Pancreas (tissue), 10 donors: ENCODE measurements around the gene ZNF485. TPM values are rescaled to one million over a fixed set of nuclear protein-coding genes. Genes with fewer than 3 reads are reported as not detected.
"Not testable (repeated sequence)": the region's sequence is repeated elsewhere in the genome, so short reads cannot be mapped to it uniquely, and the experiment has no call there.

Experiments
- ATAC-seq, 4 donors: fragments of 200-7000 bp; cut with Tn5 transposase; one replicate each; pipeline versions ENCODE4 v1.8.0 to v1.9.1; 2020; ENCODE audit warnings: mild to moderate bottlenecking in 4 of 4, moderate library complexity in 4 of 4
- DNase-seq, 6 donors: peaks; one replicate each; pipeline ENCODE4 v3.0.0-alpha.2; 2020
- FAIRE-seq: peaks from 2 replicates; lab custom pipeline; 2012; peaks lifted over from hg19 to GRCh38; lab: Jason Lieb, UNC
- H3K27ac ChIP-seq, 4 donors: fragments of 200-600 bp; sonication (generic); 1 replicate in 3 of 4; 2 replicates in 1 of 4; pipeline versions ENCODE4 v1.5.0 to v1.8.0; 2020
- H3K27me3 ChIP-seq, 4 donors: fragments of 200-600 bp; one replicate each; pipeline ENCODE4 v1.8.0; 2021
- H3K36me3 ChIP-seq, 3 donors: fragments of 200-600 bp; sonication (generic) in 1 of 3; one replicate each; pipeline versions ENCODE4 v1.5.0 to v1.8.0; 2020 to 2021
- H3K4me1 ChIP-seq, 3 donors: fragments of 200-600 bp; one replicate each; pipeline ENCODE4 v1.8.0; 2021
- H3K4me3 ChIP-seq, 4 donors: fragments of 200-600 bp; sonication (generic) in 2 of 4; one replicate each; pipeline versions ENCODE4 v1.5.0 to v1.8.0; 2020 to 2021
- H3K9me3 ChIP-seq, 4 donors: fragments of 200-600 bp; one replicate each; pipeline ENCODE4 v1.8.0; 2021
- CTCF ChIP-seq, 4 donors: fragments of 200-600 bp; sonication (generic) in 3 of 4; IDR thresholded peaks; one replicate each; pipeline versions ENCODE4 v1.5.0 to v1.8.0; 2021; ENCODE audit warnings: antibody characterized with exemption in 4 of 4
- WGBS, 2 donors: extraction: QIAGEN DNeasy Blood & Tissue Kit; methylation state at CpG; one replicate each; pipeline ENCODE4 v1.1.7; 2013; 5-methylcytosine and 5-hydroxymethylcytosine counted together
- intact Hi-C, 3 donors: fragments of 100-400 bp; cut with DNase I; formaldehyde crosslinking; loops; one replicate each; pipeline versions ENCODE4 v1.11.1 to v1.14.2; 2022
- polyA plus RNA-seq, 2 donors: library from polyadenylated mRNA; stranded (reverse); fragments of 200-250 nt; gene quantifications; one replicate each; pipeline ENCODE4 v1.2.3, GENCODE V29; 2013
- total RNA-seq, 6 donors: library from RNA; stranded (reverse); fragmentation: NEBNext Ultra II Directional in 4 of 6; extraction: Animal tissue kit (Norgen Biotek cat#: 25700) in 4 of 6; gene quantifications; one replicate each; pipeline versions ENCODE4 v1.2.1 to v1.2.4, GENCODE V29; 2021 to 2023
- donor health status: healthy with polysubstance abuse.
- donor health status: DM: no; HTN: no; CAD: no; lungs with moderate emphysema.
- donor health status: DM: no; HTN: no; CAD: no.
- donor health status: control.
- donor health status: control.
- donor health status: Bipolar disorder and iron deficiency.
- donor health status: DM: yes; HTN: yes; CAD: no.
- donor health status: DM: no; HTN: no; CAD: no.
- donor health status: DM: no; HTN: no; CAD: no.
- donor health status: DM: yes; HTN: yes; CAD: no.

Gene ZNF485
- total and polyA plus RNA-seq, 8 donors, result 2.8 to 5.7 (median 4.2) TPM

DNA sequence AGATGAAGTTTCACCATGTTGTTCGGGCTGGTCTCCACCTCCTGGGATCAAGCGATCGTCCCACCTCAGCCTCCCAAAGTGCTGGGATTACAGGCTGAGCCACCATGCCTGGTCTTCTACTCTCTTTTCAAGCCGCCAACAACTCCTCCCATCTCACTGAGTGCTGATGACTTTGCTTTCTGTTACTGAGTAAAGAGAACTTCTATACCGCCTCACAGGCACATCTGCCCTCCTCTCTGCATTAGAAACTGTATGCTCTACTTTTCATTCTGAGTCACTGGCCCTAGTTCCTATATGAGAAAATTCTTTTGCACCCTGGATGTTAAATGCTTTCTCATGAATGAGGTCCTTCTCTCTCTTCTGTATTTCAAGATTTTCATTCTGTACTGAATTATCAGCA, 29.7 kb upstream of the ZNF485 start:
- intact Hi-C loops, result no loop called here
- no peak overlapping the region for H3K4me3 ChIP-seq
- DNase-seq (no peak), FAIRE-seq (no peak), ATAC-seq (no peak)
- no peaks in the 10 kb centered on the region for H3K9me3 ChIP-seq
- H3K36me3 ChIP-seq, result no peaks in the 10 kb centered on the region
- peaks cover 0 to 9% (median 0%) of the 10 kb centered on the region in 3 donors for H3K4me1 ChIP-seq
- TF ChIP-seq CTCF (IDR thresholded peaks at IDR 0.05), result no peak
- H3K27ac ChIP-seq, result no peak overlapping the region
- H3K27me3 ChIP-seq, result no peaks in the 10 kb centered on the region
- 84 to 91% methylated on average over 5 of the region's 5 CpGs for WGBS, 2 donors

DNA sequence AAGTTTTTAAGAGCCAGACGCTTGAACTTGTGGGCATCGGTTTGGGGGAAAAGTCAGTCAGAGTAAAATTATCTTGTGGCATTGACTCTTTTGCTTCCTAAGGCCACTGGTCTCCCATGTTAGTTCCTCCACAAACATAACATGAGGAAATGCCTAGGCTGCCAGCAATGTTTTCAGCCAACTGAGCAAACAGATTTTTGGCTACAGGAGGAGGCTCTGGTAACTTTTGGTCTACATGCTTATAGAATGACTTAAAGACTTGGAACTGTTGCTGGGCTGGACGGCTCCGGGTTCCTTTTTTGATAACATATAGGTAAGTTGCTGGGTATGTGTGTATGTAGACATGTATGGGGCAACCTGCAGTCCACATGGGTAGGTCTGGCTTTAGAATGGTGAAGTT, 22.2 kb upstream of the ZNF485 start:
- H3K9me3 ChIP-seq, result no peaks in the 10 kb centered on the region
- no peaks in the 10 kb centered on the region for H3K27me3 ChIP-seq
- no peak for FAIRE-seq
- DNase-seq, result no peak
- TF ChIP-seq CTCF (IDR thresholded peaks at IDR 0.05), result no peak
- 76 to 90% methylated on average over 4 of the region's 4 CpGs for WGBS, 2 donors
- H3K36me3 ChIP-seq, result no peaks in the 10 kb centered on the region
- no peak for ATAC-seq
- no peak overlapping the region for H3K4me3 ChIP-seq
- no peak overlapping the region for H3K27ac ChIP-seq
- no peaks in the 10 kb centered on the region for H3K4me1 ChIP-seq
- intact Hi-C loops, result no loop called here

DNA sequence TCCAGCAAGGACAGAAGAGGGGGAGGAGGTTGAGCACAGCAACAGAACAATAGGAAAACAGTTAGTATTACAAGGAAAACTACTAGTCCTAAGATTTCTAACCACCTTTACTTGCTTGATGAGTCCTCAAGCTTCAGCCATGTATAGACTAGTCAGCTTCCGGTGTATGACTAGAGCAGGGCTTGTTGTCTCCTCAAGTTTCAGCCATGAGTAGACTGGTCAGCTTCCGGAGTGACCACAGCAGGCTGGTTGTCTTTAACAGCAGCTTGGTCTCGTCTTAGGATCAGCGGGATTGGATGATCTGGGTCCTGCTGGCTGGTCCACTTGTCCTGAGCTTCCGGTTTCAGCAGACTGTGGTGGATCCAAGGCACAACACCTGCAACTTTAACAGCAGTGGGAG, 21.2 kb upstream of the ZNF485 start:
- no peak for TF ChIP-seq CTCF (IDR thresholded peaks at IDR 0.05)
- intact Hi-C loops, result no loop called here
- no peaks in the 10 kb centered on the region for H3K36me3 ChIP-seq
- ATAC-seq (no peak), DNase-seq (no peak), FAIRE-seq (no peak)
- H3K4me3 ChIP-seq, result no peak overlapping the region
- no peaks in the 10 kb centered on the region for H3K27me3 ChIP-seq
- 80 to 87% methylated on average over 5 of the region's 5 CpGs for WGBS, 2 donors
- no peaks in the 10 kb centered on the region for H3K4me1 ChIP-seq
- no peak overlapping the region for H3K27ac ChIP-seq
- no peaks in the 10 kb centered on the region for H3K9me3 ChIP-seq

GRCh38 chr10:43585981-43586729, 20.1 kb upstream of the ZNF485 start:
- TF ChIP-seq CTCF (IDR thresholded peaks at IDR 0.05), result no peak
- ATAC-seq, result no peak
- Histone ChIP-seq H3K4me3 (no peak overlapping the region), H3K4me1 (no peaks in the 10 kb centered on the region), H3K9me3 (no peaks in the 10 kb centered on the region), H3K36me3 (no peaks in the 10 kb centered on the region), H3K27ac (no peak overlapping the region), H3K27me3 (no peaks in the 10 kb centered on the region)
- intact Hi-C loops, result no loop called here
- DNase-seq, result no peak
- 56 to 62% methylated on average over 9 of the region's 9 CpGs for WGBS, 2 donors
- FAIRE-seq, result no peak

- FAIRE-seq, intact Hi-C loops, H3K9me3 ChIP-seq, H3K36me3 ChIP-seq, H3K4me3 ChIP-seq, H3K27me3 ChIP-seq, ATAC-seq, H3K27ac ChIP-seq, H3K4me1 ChIP-seq, DNase-seq: not testable (repeated sequence)
- WGBS, 2 donors, result 67 to 74% methylated on average over 3 of the region's 3 CpGs
Observed at GRCh38 chr10:43586730-43587115, 19.5 kb upstream of the ZNF485 start.
